Medulla oblongata (tissue), 1 donor: ENCODE results near the gene STAC2.

Source experiments
- DNase-seq: peaks from one replicate; pipeline ENCODE4 v3.0.0-alpha.2; 2015; ENCODE audit errors: extremely low spot score

Gene STAC2

DNA sequence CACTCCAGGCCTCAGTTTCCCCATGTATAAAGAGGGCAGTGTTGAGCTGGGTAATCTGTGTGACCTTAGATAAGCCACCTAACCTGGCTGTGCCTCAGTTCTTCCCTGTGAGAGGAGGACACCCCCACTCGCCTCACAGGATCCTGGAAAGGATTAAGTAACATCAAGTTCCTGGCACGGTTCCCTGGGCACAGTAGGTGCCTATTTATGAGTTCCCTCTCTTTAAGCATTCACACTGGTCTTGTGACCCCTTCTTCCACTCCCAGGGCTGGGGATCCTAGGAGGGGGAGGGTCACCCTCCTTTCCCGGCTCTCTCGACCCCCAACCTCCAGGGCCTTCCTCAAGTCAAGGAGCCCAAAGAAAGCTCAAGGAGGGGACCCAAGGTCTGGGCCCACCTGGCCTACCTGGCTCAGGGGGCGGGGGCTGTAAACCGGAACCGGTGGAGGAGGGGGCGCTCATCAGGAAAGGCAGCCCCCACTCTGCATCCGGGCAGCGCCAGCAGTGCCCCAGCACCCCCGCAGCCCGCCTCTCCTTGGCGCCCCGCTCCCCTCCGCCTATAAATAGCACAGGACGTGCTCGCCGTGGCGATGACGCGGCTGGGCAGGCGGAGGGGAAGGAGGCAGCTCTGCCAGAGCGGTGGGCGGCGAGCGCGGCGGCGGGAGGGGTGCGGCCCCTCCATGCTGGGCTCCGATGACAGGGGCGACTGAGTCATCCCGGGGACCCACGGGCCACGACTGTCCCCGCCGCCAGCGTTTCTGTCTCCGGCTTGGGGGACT lies 16.2 kb downstream of the STAC2 start:
- DNase-seq = peak; percentile 27

DNA sequence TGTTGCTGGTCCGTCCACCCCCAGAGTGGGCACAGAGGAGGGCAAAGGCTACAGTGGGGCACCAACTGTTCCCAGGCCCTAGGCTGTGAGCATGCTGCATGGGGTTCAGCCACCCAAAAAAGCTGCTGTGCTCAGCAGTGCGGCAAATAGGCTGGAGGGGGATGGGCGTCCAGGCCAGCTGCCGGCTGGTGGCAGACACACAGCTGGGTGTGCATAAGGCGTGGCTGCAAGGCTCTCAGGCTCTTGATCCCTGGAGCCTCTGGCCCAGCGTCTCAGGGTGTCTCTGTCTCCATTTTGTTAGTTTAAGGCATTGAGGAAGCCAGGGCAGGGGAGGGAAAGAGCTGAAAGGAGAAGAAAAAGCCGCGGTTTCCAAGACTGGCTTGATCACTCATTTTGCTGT lies 16.9 kb downstream of the STAC2 start:
- DNase-seq = no peak

DNA sequence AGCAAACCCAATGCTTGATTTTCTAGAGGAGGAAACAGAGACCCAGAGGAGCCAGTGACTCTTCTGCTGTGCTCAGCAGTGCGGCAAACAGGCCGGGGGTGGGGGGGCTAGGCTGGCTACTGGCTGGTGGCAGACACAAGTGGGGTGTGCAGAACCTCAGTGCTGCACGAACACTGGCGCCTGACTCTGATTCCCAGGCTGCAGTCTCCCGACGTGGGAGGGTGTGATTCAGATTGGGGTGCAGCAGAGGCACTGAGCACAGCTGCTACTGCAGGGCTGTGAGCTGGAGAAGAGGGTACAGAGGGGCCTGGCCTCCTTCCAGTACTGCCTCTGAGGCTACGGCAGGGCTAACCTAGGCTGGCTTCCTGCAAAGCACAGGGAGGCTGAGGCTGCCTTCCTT lies 17.6 kb downstream of the STAC2 start:
- no peak for DNase-seq

DNA sequence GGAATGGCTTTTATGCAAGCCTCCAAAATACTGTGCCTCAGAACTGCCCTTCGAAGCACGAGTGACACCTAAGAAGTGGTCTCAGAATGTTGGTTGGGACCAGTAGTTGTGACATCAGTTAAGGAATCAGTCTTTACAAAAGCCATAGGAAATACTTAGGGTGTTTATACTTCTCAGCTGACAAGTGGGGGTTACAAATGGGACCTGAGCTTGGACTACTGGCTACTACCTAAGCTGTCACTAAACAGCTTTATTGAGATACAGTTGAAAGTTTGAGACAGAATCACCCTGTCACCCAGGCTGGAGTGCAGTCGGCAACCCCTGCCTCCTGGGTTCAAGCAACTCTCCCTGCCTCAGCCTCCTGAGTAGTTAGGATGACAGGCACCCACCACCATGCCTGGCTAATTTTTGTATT lies 20.6 kb downstream of the STAC2 start:
- DNase-seq = no peak

DNA sequence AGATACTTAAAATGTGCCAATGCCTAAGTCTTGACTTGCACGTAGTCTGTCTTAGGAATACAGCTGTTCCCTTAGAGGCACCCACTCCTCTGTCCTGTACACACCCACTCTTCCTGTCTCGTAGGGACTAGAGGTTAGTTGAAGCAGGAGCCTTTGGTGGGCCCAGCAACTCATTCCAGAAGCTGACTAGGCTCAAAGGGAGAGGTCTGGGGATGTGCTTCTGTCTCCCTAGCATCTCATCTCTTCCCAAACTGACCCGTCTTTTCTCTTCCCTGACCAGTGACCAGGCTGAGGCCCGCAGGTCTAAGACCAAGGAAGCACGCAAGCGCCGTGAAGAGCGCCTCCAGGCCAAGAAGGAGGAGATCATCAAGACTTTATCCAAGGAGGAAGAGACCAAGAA lies 21.5 kb downstream of the STAC2 start:
- no peak for DNase-seq

DNA sequence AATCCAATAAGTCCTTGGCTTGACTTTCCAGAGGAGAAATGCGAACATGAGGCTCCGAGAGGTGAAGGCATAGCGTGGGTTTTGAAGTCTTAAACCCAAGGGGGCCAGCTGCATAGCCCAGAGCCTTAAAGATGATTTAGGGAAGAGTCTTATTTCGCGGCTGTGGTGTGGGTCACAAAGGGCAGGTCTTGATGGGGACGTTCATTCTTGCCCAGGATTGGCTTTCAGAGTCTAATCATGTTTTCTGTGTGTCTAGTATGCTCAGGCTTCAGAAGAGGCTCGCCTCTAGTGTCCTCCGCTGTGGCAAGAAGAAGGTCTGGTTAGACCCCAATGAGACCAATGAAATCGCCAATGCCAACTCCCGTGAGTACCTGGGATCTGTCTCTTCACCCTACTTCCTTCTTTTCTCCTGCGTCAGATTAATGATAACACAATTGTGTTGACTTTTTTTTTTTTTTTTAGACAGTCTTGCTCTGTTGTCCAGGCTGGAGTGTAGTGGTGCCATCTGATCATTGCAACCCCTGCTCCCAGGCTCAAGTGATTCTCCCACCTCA lies 24.7 kb downstream of the STAC2 start:
- no peak for DNase-seq

DNA sequence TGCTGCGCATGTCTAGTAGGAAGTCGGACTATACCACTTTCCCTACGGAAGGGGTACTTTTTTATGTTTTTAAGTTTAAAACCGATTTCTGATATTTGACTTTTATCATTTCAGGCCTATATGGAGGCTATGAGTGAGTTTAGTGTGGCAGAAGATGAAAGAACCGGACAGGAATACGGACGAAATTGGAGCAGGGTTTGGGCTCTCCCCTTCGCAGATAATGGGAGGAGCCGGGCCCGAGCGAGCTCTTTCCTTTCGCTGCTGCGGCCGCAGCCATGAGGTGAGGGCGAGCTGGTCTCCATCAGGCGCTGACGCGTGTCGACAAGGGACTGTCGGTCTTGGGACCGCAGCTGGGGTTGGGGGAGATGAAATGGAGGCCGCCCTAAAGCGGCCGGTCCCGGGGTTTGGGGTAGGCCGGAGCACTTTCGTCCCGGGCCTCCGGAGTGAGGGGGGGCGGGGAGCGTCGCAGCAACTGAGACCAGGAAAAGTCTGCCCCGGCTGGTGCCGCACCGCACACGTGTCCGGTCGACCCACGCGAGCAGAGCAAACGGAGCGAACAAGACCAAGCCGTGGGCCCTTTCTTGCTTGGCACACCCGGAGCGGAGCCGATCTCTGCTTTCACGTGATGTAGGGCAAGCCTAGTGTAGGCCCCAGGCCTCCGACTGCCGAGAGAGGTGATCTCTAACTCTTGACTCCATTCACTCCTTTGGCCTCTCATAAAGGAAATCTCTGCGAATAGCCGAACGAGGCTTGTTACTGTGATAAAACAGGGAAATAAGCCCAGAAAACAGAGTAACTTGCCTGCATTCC lies 25.5 kb downstream of the STAC2 start, which contains the start of gene RPL19:
Gene RPL19 (plus strand): TSS at position 214 of the 810 bp plus-strand sequence. CDS start 62 bp downstream, at position 276.
- DNase-seq = no peak

DNA sequence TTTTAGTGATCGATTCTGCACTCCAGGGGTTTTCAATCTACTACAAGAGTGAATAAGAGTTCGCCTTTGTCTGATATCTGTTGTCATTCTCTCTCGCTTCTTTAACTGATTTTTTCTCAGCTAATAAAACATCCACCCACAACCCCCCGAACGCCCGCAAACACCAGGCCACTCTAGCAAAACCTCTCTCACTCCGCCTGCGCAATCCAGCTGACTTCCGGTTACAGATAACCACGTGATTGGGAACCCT lies 26.0 kb downstream of the STAC2 start:
- DNase-seq = peak; percentile 98

DNA sequence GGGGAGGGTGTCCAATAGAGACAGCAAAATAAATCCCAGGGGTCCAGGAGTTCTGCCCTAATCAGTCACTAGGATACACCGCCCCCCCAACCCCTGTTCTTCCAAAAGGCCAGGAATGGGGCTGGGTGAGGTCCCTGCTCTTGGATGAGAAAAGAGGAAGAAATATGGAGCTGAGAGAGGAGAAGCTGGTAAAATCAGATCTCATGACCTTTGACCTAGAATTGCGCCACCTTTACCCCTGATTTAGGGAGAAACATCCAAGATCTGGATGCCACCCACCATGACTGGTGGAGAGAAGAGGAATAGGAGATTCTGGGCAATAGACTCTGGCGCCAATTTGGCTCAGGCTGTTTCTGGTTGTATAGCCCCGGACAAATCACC lies 27.6 kb downstream of the STAC2 start:
- peak; percentile 37 for DNase-seq

DNA sequence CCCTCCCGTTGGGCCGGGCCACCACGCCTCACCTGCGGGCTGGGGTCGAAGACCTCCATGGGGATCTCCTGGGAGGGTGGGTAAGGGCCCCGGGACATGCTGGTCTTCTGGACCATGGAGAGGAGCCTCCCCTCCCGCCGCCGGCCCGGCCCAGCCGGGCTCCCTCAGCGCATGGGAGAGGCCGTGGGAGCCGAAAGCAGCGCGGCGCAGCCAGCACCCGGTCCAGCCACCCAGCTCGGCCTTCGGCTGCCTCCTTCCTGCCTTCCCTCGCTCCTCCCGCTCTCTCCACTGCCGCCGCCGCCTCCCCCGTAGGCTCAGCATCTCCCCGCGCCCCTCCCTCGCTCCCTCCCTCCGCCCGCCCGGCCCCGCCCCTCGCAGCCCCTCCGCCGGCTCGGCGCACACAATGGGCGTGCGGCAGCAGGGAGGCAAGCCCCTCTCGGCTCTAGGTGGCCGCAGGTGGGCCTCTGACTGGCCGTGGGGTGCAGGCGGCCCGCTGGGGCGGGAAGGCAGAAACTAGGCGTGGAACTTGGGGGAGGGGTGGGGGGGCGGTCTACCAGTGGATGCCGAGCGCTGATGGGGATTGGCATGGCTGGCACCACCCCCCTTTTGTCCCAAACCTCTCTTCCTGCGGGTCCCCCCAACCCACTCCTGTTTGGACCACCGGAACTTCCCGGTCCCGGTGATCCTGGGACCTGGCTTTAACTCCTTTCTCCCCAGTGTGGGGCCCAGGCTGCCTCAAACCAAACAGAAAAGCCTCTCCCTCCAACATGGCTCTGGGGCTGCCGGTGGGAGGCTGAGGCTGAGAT lies 28.2 kb downstream of the STAC2 start, which contains the start of gene CACNB1:
Gene CACNB1 (minus strand): TSS at position 290 of the 806 bp plus-strand sequence. CDS start 174 bp downstream, at position 116.
- DNase-seq = peak; percentile 56

DNA sequence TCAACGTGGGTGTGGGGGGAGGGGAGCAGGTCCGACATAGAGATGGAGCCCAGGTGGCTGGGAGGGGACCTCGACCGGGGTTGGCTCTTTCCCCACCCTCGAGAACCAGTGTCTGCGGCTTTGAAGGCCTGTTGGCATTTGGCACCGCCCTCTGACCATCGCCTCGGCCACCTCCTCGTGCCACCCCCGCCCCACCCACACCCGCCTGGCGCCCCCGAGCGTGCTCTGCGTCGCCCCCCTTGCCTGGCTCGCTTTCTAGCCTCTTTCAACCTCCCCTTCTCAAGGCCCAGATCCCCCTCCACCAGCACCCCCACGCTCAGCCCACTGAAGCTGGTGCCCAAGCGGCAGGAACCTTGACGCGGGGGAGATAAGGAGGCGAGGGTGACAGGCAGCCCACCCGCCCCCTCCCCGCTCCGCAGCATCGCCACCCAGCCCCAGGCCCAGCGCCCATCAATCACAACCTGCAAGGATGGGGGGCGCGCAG lies 28.9 kb downstream of the STAC2 start:
- DNase-seq = no peak

DNA sequence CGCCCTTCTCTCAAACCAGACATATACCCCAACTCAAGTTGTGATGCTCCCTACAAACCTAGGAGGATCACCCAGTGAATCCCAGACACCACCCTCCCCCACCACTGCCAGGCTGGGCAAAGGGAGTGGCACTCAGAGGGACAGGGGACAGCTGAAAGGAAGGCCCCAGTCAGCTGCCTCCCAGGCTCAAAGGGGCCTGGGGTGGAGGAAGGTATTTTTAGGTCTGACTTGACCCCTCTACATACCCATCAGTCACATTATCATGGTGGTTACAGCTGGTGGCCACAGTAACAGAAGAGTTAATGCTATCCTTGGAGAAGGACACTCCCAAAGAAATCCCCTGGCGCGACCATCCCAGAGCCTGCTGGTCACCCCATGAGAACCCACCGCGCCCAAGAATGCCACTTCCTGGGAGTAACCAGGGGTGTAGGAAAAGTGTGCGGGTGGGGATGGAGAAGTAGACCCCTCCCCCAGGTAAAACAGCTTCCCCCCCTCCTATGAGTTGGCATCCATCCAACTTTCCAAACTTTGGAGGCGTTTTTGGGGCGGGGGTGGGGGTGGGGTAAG lies 29.4 kb downstream of the STAC2 start:
- peak; percentile 16 for DNase-seq

DNA sequence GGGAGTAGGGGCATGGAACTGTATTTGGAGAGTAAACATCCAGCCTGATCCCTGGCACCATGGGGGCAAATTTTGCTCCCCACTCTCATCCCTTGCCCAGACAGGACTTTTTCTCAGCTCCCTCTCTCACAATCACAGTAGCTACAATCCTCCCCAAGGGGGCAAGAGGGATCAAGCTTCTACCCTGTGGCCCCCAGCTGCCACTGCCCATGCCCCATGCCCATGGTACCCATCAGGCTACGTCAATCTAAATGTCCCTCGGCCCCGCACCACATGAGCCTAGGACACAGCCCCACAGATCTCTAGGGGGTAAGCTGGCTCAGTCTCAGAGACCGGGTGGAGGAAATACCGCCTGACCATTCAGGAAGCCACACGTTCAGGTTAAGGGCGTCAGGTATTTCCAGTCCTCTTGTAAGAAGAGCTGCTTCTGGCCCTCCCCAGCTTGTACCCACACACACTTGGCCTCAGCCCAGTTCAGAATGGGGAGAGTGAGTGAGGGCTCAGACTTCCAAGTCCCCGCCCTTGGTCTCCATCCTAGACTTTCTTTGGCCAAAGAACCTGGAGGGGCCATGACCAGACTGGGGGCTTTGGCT lies 30.1 kb downstream of the STAC2 start:
- DNase-seq = peak; percentile 23

DNA sequence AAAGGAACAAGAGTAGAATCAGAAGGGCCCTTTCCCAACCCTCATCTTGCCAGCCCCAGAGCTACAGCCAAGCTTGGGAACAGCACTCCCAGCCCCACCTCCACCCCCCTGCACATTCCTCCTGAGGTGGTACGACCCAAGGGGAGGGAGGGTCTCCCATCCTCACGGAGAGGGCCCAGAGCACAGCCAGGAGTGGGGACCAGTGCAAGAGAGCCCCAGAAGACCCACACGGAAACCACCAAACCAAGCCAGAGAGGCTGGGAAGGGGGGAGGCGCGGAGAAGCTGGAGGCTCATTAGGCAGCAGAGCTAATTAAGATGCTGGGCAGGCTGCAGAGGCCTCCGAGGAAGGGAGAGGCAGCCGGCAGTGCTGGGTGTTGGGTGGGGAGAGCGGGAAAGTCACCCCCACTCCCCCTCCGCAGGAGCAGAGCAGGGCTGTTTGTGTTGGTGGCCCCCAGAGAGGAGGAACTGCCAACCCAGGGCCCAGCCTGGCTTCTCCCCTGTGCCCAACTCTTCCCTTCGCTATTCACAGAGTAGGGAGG lies 30.7 kb downstream of the STAC2 start:
- peak; percentile 55 for DNase-seq

DNA sequence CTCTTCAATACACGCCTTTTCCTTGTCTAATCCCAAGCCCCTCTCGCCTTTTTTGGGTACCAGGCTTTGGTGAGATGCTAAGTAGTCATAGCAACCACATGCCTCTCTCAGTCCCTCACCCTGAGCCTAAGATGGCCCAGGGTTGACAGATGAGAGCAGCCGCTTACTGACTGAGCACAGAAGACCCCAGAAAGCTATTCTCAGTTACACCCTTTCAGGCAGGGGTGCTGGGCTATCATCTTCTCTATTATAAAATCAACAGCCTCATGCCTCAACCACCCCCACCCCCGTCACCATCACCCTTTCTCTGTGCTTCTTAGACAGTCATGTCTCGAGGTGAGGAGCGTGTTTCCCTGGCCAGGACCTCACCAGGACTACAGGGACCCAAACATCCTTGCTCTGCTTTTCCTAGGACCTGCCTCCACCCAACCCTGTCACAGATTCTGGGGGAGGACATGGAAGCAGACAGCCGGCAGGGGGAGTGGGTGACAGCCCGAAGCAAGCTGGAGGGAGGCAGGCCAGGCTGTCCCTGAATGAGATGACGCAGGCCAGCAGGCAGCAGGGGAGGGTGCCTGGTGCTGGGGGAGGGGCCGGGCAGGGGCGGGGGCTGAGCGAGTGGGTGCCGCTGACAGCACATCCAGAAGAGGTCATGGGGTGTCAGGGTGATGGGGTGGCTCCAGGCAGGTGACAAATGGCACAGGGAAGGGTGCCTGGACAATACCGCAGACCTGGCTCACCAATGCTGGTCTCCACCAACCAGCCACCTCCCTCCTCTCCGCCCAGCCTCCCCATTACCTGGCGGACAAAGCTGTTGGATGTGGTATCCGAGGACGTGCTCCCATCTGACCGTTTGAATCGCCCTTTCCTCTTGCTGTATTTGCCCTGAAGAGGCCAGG lies 31.4 kb downstream of the STAC2 start:
- peak; percentile 80 for DNase-seq

DNA sequence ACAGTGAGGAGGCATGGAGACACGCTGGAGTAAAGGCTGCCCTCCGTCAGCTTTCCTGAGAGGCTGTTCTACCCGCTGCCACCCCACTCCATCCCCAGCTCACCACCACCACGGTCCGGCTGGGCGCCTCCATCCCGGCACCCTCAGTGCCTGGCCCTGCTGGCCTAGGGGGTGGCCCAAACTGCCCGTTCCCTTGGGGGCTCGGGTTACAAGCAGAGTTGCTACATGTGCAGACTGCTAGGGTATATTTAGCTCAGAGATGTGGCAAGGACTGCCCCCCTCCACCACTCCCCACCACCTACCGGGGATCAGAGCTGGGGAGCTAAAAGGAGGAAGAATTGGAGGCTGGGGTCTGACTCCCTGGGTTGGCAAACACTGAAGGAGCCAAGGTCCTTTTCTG lies 32.4 kb downstream of the STAC2 start:
- DNase-seq = no peak

DNA sequence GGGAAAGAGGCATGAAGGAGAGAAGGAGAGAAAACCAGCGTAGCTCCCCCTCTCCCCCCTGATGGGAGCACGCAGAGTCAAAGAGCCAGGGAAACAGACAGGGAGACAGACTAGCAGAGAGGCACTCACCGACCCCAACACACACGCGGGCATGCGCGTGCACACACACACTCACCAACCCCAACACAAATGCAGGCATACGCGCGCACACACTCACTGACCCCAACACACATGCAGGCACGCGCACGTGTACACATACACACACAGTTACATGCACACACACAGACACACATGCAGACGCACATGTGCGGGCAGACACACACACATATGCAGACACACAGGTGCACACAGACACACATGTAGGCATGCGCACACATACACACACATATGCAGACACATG lies 32.8 kb downstream of the STAC2 start:
- DNase-seq = no peak

DNA sequence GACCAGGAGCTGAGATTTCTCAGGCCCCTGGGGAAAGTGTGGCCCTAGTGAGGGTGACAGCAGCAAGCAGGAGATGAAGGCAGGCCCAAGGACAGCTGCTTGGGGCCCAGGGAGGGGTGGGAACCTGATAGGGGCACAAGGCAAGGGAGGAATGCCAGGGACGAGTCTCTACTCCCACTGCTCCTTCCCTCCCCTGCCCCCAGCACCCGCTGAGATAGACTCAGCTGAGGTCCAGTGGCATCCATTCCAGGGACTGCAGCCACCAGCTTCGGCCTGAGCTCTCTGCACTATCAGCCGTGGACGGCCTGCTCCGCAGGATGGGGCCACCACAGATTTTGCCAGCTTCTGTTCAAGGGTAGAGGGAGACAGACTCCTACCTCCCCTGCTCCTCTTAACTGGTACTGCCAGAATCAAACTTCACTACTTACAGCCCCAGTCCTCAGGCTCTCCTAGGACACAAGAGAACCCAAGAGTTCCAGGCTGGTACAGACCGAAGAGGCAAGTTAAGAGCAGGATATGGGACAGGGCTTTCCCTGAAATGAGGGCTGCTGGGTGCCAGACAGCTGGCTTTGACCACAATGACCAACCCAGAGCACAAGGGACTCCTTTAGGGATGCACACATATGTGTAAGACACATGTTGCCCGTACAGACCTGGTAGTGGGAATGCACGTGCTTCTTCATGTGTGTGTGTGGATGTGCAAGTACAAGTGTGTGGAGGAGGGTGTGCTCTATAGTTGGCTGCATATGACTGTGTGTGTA lies 33.8 kb downstream of the STAC2 start:
- DNase-seq = no peak
